ENCODE data around the gene ALB. TPM values are rescaled to one million over a fixed set of nuclear protein-coding genes. Genes with fewer than 3 reads are reported as not detected.

The ALB gene
- total RNA-seq, 1 donor from 2014 or later = not detected

DNA sequence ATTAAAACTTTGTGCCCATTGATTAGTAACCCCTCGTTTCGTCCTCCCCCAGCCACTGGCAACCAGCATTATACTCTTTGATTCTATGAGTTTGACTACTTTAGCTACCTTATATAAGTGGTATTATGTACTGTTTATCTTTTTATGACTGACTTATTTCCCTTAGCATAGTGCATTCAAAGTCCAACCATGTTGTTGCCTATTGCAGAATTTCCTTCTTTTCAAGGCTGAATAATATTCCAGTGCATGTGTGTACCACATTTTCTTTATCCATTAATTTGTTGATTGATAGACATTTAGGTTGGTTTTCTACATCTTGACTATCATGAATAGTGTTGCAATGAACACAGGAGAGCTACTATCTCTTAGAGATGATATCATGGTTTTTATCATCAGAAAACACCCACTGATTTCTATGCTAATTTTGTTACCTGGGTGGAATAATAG lies 3.2 kb downstream of the ALB start:
- Mint-ChIP-seq H3K9me3 (ENCODE audit: low read depth) (peaks cover 4% of the 10 kb centered on the region), H3K36me3 (ENCODE audit: low read depth) (no peaks in the 10 kb centered on the region), H3K27me3 (ENCODE audit: low read depth) (peaks cover 29% of the 10 kb centered on the region), H3K4me3 (ENCODE audit: unreplicated experiment) (no peak overlapping the region), H3K27ac (ENCODE audit: unreplicated experiment) (no peak overlapping the region), H3K4me1 (ENCODE audit: low read depth) (no peaks in the 10 kb centered on the region)
- DNase-seq (ENCODE audit: low spot score) = no peak
- TF ChIP-seq, protein P1, sequence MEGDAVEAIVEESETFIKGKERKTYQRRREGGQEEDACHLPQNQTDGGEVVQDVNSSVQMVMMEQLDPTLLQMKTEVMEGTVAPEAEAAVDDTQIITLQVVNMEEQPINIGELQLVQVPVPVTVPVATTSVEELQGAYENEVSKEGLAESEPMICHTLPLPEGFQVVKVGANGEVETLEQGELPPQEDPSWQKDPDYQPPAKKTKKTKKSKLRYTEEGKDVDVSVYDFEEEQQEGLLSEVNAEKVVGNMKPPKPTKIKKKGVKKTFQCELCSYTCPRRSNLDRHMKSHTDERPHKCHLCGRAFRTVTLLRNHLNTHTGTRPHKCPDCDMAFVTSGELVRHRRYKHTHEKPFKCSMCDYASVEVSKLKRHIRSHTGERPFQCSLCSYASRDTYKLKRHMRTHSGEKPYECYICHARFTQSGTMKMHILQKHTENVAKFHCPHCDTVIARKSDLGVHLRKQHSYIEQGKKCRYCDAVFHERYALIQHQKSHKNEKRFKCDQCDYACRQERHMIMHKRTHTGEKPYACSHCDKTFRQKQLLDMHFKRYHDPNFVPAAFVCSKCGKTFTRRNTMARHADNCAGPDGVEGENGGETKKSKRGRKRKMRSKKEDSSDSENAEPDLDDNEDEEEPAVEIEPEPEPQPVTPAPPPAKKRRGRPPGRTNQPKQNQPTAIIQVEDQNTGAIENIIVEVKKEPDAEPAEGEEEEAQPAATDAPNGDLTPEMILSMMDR (IDR thresholded peaks at IDR 0.05) = no peak

DNA sequence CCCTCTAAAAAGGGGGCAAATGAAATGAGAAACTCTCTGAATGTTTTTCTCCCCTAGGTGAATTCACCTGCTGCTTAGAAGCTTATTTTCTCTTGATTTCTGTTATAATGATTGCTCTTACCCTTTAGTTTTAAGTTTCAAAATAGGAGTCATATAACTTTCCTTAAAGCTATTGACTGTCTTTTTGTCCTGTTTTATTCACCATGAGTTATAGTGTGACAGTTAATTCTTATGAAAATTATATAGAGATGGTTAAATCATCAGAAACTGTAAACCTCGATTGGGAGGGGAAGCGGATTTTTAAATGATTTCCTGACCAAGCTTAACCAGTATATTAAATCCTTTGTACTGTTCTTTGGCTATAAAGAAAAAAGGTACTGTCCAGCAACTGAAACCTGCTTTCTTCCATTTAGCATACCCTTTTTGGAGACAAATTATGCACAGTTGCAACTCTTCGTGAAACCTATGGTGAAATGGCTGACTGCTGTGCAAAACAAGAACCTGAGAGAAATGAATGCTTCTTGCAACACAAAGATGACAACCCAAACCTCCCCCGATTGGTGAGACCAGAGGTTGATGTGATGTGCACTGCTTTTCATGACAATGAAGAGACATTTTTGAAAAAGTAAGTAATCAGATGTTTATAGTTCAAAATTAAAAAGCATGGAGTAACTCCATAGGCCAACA lies 4.2 kb downstream of the ALB start:
- Mint-ChIP-seq H3K27ac (ENCODE audit: unreplicated experiment) (no peak overlapping the region), H3K9me3 (ENCODE audit: low read depth) (peaks cover 4% of the 10 kb centered on the region), H3K4me3 (ENCODE audit: unreplicated experiment) (no peak overlapping the region)

DNA sequence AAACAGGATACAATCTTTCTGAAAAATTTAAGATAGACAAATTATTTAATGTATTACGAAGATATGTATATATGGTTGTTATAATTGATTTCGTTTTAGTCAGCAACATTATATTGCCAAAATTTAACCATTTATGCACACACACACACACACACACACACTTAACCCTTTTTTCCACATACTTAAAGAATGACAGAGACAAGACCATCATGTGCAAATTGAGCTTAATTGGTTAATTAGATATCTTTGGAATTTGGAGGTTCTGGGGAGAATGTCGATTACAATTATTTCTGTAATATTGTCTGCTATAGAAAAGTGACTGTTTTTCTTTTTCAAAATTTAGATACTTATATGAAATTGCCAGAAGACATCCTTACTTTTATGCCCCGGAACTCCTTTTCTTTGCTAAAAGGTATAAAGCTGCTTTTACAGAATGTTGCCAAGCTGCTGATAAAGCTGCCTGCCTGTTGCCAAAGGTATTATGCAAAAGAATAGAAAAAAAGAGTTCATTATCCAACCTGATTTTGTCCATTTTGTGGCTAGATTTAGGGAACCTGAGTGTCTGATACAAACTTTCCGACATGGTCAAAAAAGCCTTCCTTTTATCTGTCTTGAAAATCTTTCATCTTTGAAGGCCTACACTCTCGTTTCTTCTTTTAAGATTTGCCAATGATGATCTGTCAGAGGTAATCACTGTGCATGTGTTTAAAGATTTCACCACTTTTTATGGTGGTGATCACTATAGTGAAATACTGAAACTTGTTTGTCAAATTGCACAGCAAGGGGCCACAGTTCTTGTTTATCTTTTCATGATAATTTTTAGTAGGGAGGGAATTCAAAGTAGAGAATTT lies 5.2 kb downstream of the ALB start:
- no peaks in the 10 kb centered on the region for H3K36me3 Mint-ChIP-seq (ENCODE audit: low read depth)
- no peak for DNase-seq (ENCODE audit: low spot score)
- H3K4me3 Mint-ChIP-seq (ENCODE audit: unreplicated experiment) = no peak overlapping the region
- no peaks in the 10 kb centered on the region for H3K4me1 Mint-ChIP-seq (ENCODE audit: low read depth)
- TF ChIP-seq, protein P1 (IDR thresholded peaks at IDR 0.05) = no peak
- H3K27ac Mint-ChIP-seq (ENCODE audit: unreplicated experiment) = no peak overlapping the region
- H3K9me3 Mint-ChIP-seq (ENCODE audit: low read depth) = peaks cover 4% of the 10 kb centered on the region
- peaks cover 28% of the 10 kb centered on the region for H3K27me3 Mint-ChIP-seq (ENCODE audit: low read depth)

More for the DNA sequence above, 4.2 kb downstream of the ALB start:
- Mint-ChIP-seq H3K27me3 (ENCODE audit: low read depth) (peaks cover 29% of the 10 kb centered on the region), H3K4me1 (ENCODE audit: low read depth) (no peaks in the 10 kb centered on the region), H3K36me3 (ENCODE audit: low read depth) (no peaks in the 10 kb centered on the region)
- no peak for DNase-seq (ENCODE audit: low spot score)
- TF ChIP-seq, protein P1 (IDR thresholded peaks at IDR 0.05) = no peak

DNA sequence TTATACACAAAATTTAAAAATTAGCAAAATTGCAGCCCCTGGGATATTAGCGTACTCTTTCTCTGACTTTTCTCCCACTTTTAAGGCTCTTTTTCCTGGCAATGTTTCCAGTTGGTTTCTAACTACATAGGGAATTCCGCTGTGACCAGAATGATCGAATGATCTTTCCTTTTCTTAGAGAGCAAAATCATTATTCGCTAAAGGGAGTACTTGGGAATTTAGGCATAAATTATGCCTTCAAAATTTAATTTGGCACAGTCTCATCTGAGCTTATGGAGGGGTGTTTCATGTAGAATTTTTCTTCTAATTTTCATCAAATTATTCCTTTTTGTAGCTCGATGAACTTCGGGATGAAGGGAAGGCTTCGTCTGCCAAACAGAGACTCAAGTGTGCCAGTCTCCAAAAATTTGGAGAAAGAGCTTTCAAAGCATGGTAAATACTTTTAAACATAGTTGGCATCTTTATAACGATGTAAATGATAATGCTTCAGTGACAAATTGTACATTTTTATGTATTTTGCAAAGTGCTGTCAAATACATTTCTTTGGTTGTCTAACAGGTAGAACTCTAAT lies 6.0 kb downstream of the ALB start:
- Mint-ChIP-seq H3K4me1 (ENCODE audit: low read depth) (no peaks in the 10 kb centered on the region), H3K4me3 (ENCODE audit: unreplicated experiment) (no peak overlapping the region), H3K36me3 (ENCODE audit: low read depth) (no peaks in the 10 kb centered on the region), H3K27ac (ENCODE audit: unreplicated experiment) (no peak overlapping the region), H3K9me3 (ENCODE audit: low read depth) (peaks cover 4% of the 10 kb centered on the region), H3K27me3 (ENCODE audit: low read depth) (peaks cover 27% of the 10 kb centered on the region)
- TF ChIP-seq, protein P1 (IDR thresholded peaks at IDR 0.05) = no peak
- no peak for DNase-seq (ENCODE audit: low spot score)
